Natural killer cell (primary cell): Measurements from ENCODE around the gene JADE1. TPM values are rescaled to one million over a fixed set of nuclear protein-coding genes. Genes with fewer than 3 reads are reported as not detected.

Experiments
- ATAC-seq, 3 donors: fragments of 150-1000 bp in 2 of 3; fragments of 200-7000 bp in 1 of 3; cut with Tn5 transposase; 1 replicate in 1 of 3; 2 replicates in 2 of 3; pipeline ENCODE4 v1.10.0; 2021; ENCODE audit warnings: mild to moderate bottlenecking in 2 of 3, moderate library complexity in 2 of 3
- DNase-seq, 2 donors: peaks; one replicate each; pipeline versions ENCODE4 v3.0.0 to v3.0.0-alpha.2; 2013 to 2021; ENCODE audit warnings: mixed read lengths in 1 of 2
- H3K27ac ChIP-seq: one replicate; pipeline ENCODE4 v1.5.1; 2013; ENCODE audit warnings: mild to moderate bottlenecking, low read length
- H3K27me3 ChIP-seq: one replicate; pipeline ENCODE4 v1.6.1; 2013; ENCODE audit warnings: low read length; ENCODE audit not compliant: control insufficient read depth, insufficient read depth
- H3K36me3 ChIP-seq: one replicate; pipeline ENCODE4 v1.6.1; 2013; ENCODE audit warnings: low read length; ENCODE audit not compliant: control insufficient read depth, insufficient read depth
- H3K4me1 ChIP-seq: one replicate; pipeline ENCODE4 v1.6.1; 2013; ENCODE audit warnings: low read length; ENCODE audit not compliant: control insufficient read depth, insufficient read depth
- H3K4me3 ChIP-seq: one replicate; pipeline ENCODE4 v1.5.1; 2013; ENCODE audit warnings: low read length
- H3K9me3 ChIP-seq: one replicate; pipeline ENCODE4 v1.6.1; 2013; ENCODE audit warnings: low read length; ENCODE audit not compliant: control insufficient read depth, insufficient read depth
- H3K27ac Mint-ChIP-seq, 2 donors: one replicate each; pipeline ENCODE4 v1.8.0; 2022; ENCODE audit warnings: mild to moderate bottlenecking in 2 of 2, mixed read lengths in 2 of 2, moderate library complexity in 1 of 2
- H3K27me3 Mint-ChIP-seq, 2 donors: one replicate each; pipeline ENCODE4 v1.8.0; 2022; ENCODE audit warnings: low read depth in 2 of 2, mixed read lengths in 2 of 2
- H3K36me3 Mint-ChIP-seq: one replicate; pipeline ENCODE4 v1.8.0; 2022; ENCODE audit warnings: mixed read lengths
- H3K4me1 Mint-ChIP-seq, 2 donors: one replicate each; pipeline ENCODE4 v1.8.0; 2022; ENCODE audit warnings: mixed read lengths in 2 of 2
- H3K4me3 Mint-ChIP-seq: one replicate; pipeline ENCODE4 v1.8.0; 2022; ENCODE audit warnings: mild to moderate bottlenecking, moderate library complexity, mixed read lengths
- H3K9me3 Mint-ChIP-seq, 2 donors: one replicate each; pipeline ENCODE4 v1.8.0; 2022; ENCODE audit warnings: mixed read lengths in 2 of 2
- CTCF ChIP-seq: fragments of 200-600 bp; IDR thresholded peaks from one replicate; pipeline ENCODE4 v1.8.0; 2022; ENCODE audit warnings: antibody characterized with exemption
- WGBS: methylation state at CpG from one replicate; pipeline ENCODE4 v1.1.7; 2013; ENCODE audit warnings: missing lambda C conversion rate; ENCODE audit not compliant: insufficient coverage; 5-methylcytosine and 5-hydroxymethylcytosine counted together
- intact Hi-C: fragments of 100-400 bp; cut with micrococcal nuclease; formaldehyde crosslinking; loops from one replicate; pipeline ENCODE4 v1.14.2; 2022
- total RNA-seq, 4 donors: library from RNA; stranded (reverse); fragments of 120-200 nt in 1 of 4; gene quantifications; one replicate each; pipeline versions ENCODE4 v1.2.3 to v1.2.4, GENCODE V29; 2013 to 2022

JADE1 gene
- total RNA-seq, 3 donors from 2014 or later (not counting 1 experiment from before 2014, with no cell fraction given) = 48.9 to 55.8 (median 52.7) TPM

GRCh38 chr4:128835498-128836222 lies 26.2 kb downstream of the JADE1 start:
- Histone ChIP-seq H3K9me3 (no peaks in the 10 kb centered on the region), H3K27ac (no peak overlapping the region), H3K27me3 (no peaks in the 10 kb centered on the region), H3K36me3 (peaks cover 26% of the 10 kb centered on the region), H3K4me3 (no peak overlapping the region), H3K4me1 (peaks cover 10% of the 10 kb centered on the region)
- Mint-ChIP-seq H3K4me1 (peaks cover 66 to 76% of the 10 kb centered on the region in 2 donors), H3K9me3 (no peaks in the 10 kb centered on the region), H3K4me3 (no peak overlapping the region), H3K27ac (peak overlapping the region; percentile 48 to 60), H3K27me3 (no peaks in the 10 kb centered on the region), H3K36me3 (no peaks in the 10 kb centered on the region)
- no peak for TF ChIP-seq CTCF
- ATAC-seq = no peak
- no peak for DNase-seq
- 89% methylated on average over 8 of the region's 8 CpGs for WGBS
- intact Hi-C loops = no loop called here

GRCh38 chr4:128837198-128837597 lies 27.7 kb downstream of the JADE1 start:
- Histone ChIP-seq H3K36me3 (peaks cover 21% of the 10 kb centered on the region), H3K27ac (no peak overlapping the region), H3K9me3 (no peaks in the 10 kb centered on the region), H3K27me3 (no peaks in the 10 kb centered on the region), H3K4me1 (peaks cover 7% of the 10 kb centered on the region), H3K4me3 (no peak overlapping the region)
- 100% methylated on average over 2 of the region's 2 CpGs for WGBS
- no peaks in the 10 kb centered on the region for H3K9me3 Mint-ChIP-seq
- TF ChIP-seq CTCF = no peak
- no peaks in the 10 kb centered on the region for H3K36me3 Mint-ChIP-seq
- ATAC-seq (no peak), DNase-seq (no peak)
- H3K27me3 Mint-ChIP-seq = no peaks in the 10 kb centered on the region
- H3K4me1 Mint-ChIP-seq = peaks cover 65 to 74% of the 10 kb centered on the region in 2 donors
- no peak overlapping the region for H3K4me3 Mint-ChIP-seq
- H3K27ac Mint-ChIP-seq = peak overlapping the region; percentile 59 to 72
- intact Hi-C loops = no loop called here

GRCh38 chr4:128837679-128838078 lies 28.2 kb downstream of the JADE1 start:
- 77% methylated on average over 3 of the region's 3 CpGs for WGBS
- Histone ChIP-seq H3K36me3 (peaks cover 18% of the 10 kb centered on the region), H3K4me3 (no peak overlapping the region), H3K27ac (no peak overlapping the region), H3K9me3 (no peaks in the 10 kb centered on the region), H3K4me1 (peaks cover 7% of the 10 kb centered on the region), H3K27me3 (no peaks in the 10 kb centered on the region)
- intact Hi-C loops = no loop called here
- H3K27ac Mint-ChIP-seq = peak overlapping the region; percentile 59 to 72
- TF ChIP-seq CTCF = no peak
- H3K36me3 Mint-ChIP-seq = no peaks in the 10 kb centered on the region
- peaks cover 65 to 69% of the 10 kb centered on the region in 2 donors for H3K4me1 Mint-ChIP-seq
- H3K9me3 Mint-ChIP-seq = no peaks in the 10 kb centered on the region
- no peaks in the 10 kb centered on the region for H3K27me3 Mint-ChIP-seq
- ATAC-seq = no peak
- DNase-seq = no peak
- H3K4me3 Mint-ChIP-seq = no peak overlapping the region
